Upper lobe of right lung (tissue), 1 donor: ENCODE results near the gene IGSF10. TPM values are rescaled to one million over a fixed set of nuclear protein-coding genes. Genes with fewer than 3 reads are reported as not detected.

Source experiments
- ATAC-seq: fragments of 200-7000 bp; cut with Tn5 transposase; one replicate; pipeline ENCODE4 v1.9.1; 2020; ENCODE audit warnings: mild to moderate bottlenecking, moderate library complexity
- DNase-seq: peaks from one replicate; pipeline ENCODE4 v3.0.0-alpha.2; 2020
- H3K27ac ChIP-seq: fragments of 200-600 bp; one replicate; pipeline ENCODE4 v1.8.0; 2022
- H3K27me3 ChIP-seq: fragments of 200-600 bp; one replicate; pipeline ENCODE4 v1.8.0; 2022; ENCODE audit warnings: mild to moderate bottlenecking
- H3K36me3 ChIP-seq: fragments of 200-600 bp; one replicate; pipeline ENCODE4 v1.8.0; 2022
- H3K4me1 ChIP-seq: fragments of 200-600 bp; one replicate; pipeline ENCODE4 v1.8.0; 2022
- H3K4me3 ChIP-seq: fragments of 200-600 bp; one replicate; pipeline ENCODE4 v1.8.0; 2022; ENCODE audit warnings: mild to moderate bottlenecking
- H3K9me3 ChIP-seq: fragments of 200-600 bp; one replicate; pipeline ENCODE4 v1.8.0; 2022
- CTCF ChIP-seq: fragments of 200-600 bp; IDR thresholded peaks from one replicate; pipeline ENCODE4 v1.8.0; 2022; ENCODE audit warnings: antibody characterized with exemption
- intact Hi-C: fragments of 100-400 bp; cut with DNase I; formaldehyde crosslinking; loops from one replicate; pipeline ENCODE4 v1.11.0; 2022
- total RNA-seq: library from RNA; stranded (reverse); fragmentation: NEBNext Ultra II Directional; extraction: Animal tissue kit (Norgen Biotek cat#: 25700); gene quantifications from one replicate; pipeline ENCODE4 v1.2.1, GENCODE V29; 2021
- donor health status: DM: no; HTN: yes; CAD: no; lungs with severe emphysema.

The IGSF10 gene
- total RNA-seq, 1 donor from 2014 or later = 32.4 TPM

GRCh38 chr3:151432616-151433372, 28.1 kb downstream of the IGSF10 start:
- intact Hi-C loops = loop anchor here (10.0 kb wide), 1 partner anchor 412 kb away; no protein-coding TSS in a partner anchor
- no peak for TF ChIP-seq CTCF
- ATAC-seq = no peak

GRCh38 chr3:151431940-151432339, 28.9 kb downstream of the IGSF10 start:
- Histone ChIP-seq H3K36me3 (no peaks in the 10 kb centered on the region), H3K4me3 (no peak overlapping the region), H3K27me3 (no peaks in the 10 kb centered on the region), H3K9me3 (no peaks in the 10 kb centered on the region), H3K27ac (no peak overlapping the region), H3K4me1 (no peaks in the 10 kb centered on the region)
- no peak for ATAC-seq
- intact Hi-C loops = loop anchor here (10.0 kb wide), 1 partner anchor 413 kb away; no protein-coding TSS in a partner anchor
- no peak for DNase-seq
- no peak for TF ChIP-seq CTCF

More at GRCh38 chr3:151432616-151433372, 28.1 kb downstream of the IGSF10 start:
- Histone ChIP-seq H3K27me3 (no peaks in the 10 kb centered on the region), H3K4me3 (no peak overlapping the region), H3K4me1 (no peaks in the 10 kb centered on the region), H3K27ac (no peak overlapping the region), H3K36me3 (no peaks in the 10 kb centered on the region), H3K9me3 (no peaks in the 10 kb centered on the region)
- DNase-seq = no peak

- H3K4me3 ChIP-seq = no peak overlapping the region
- intact Hi-C loops = loop anchor here (10.0 kb wide), 1 partner anchor 414 kb away; no protein-coding TSS in a partner anchor
- no peaks in the 10 kb centered on the region for H3K27me3 ChIP-seq
- no peak for TF ChIP-seq CTCF
- H3K36me3 ChIP-seq = no peaks in the 10 kb centered on the region
- ATAC-seq = no peak
- H3K4me1 ChIP-seq = no peaks in the 10 kb centered on the region
- no peak for DNase-seq
- H3K9me3 ChIP-seq = no peaks in the 10 kb centered on the region
- H3K27ac ChIP-seq = no peak overlapping the region
These were observed 29.9 kb downstream of the IGSF10 start for GRCh38 chr3:151430821-151431484.

GRCh38 chr3:151428386-151428785, 32.5 kb downstream of the IGSF10 start:
- intact Hi-C loops = no loop called here
- Histone ChIP-seq H3K9me3 (no peaks in the 10 kb centered on the region), H3K27me3 (no peaks in the 10 kb centered on the region), H3K4me3 (no peak overlapping the region), H3K4me1 (no peaks in the 10 kb centered on the region), H3K36me3 (no peaks in the 10 kb centered on the region), H3K27ac (no peak overlapping the region)
- TF ChIP-seq CTCF = no peak
- no peak for DNase-seq
- no peak for ATAC-seq

GRCh38 chr3:151426341-151426657, 34.6 kb downstream of the IGSF10 start:
- no peak for TF ChIP-seq CTCF
- Histone ChIP-seq H3K4me3 (no peak overlapping the region), H3K36me3 (no peaks in the 10 kb centered on the region), H3K27me3 (no peaks in the 10 kb centered on the region), H3K9me3 (no peaks in the 10 kb centered on the region), H3K4me1 (no peaks in the 10 kb centered on the region), H3K27ac (no peak overlapping the region)
- ATAC-seq = no peak
- no peak for DNase-seq
- intact Hi-C loops = no loop called here
